Cardiac muscle cell (in vitro differentiated cells and primary cell): ENCODE measurements around the gene DUOX1. TPM values are rescaled to one million over a fixed set of nuclear protein-coding genes. Genes with fewer than 3 reads are reported as not detected.

Experiments used
- DNase-seq, 2 donors: peaks; one replicate each; pipeline versions ENCODE4 v3.0.0 to v3.0.0-alpha.2; 2010 to 2017; ENCODE audit warnings: low read depth in 1 of 2, low spot score in 1 of 2
- H3K27ac ChIP-seq: fragments of 200-600 bp; sonication (generic); 2 replicates; pipeline ENCODE4 v1.5.1; 2016
- H3K27me3 ChIP-seq: fragments of 200-600 bp; sonication (generic); 2 replicates; pipeline ENCODE4 v1.6.0; 2016; ENCODE audit warnings: control low read depth
- H3K36me3 ChIP-seq: fragments of 200-600 bp; sonication (generic); 2 replicates; pipeline ENCODE4 v1.5.1; 2016; ENCODE audit warnings: control low read depth
- H3K4me1 ChIP-seq: fragments of 200-600 bp; sonication (generic); 2 replicates; pipeline ENCODE4 v1.8.1; 2017; ENCODE audit warnings: low read depth, mild to moderate bottlenecking, mixed run types
- H3K4me3 ChIP-seq: fragments of 200-600 bp; sonication (generic); 2 replicates; pipeline ENCODE4 v1.5.1; 2016; ENCODE audit warnings: mild to moderate bottlenecking
- H3K9me3 ChIP-seq: fragments of 200-600 bp; sonication (generic); 2 replicates; pipeline ENCODE4 v1.5.1; 2017; ENCODE audit warnings: low read depth, mild to moderate bottlenecking, control low read depth
- polyA plus RNA-seq: library from polyadenylated mRNA; unstranded; fragments of >200 nt; fragmentation: Nextera tagmentation; extraction: Ambion mirVana; gene quantifications from 2 replicates; pipeline ENCODE4 v1.2.1, GENCODE V29; 2016
- total RNA-seq: library from RNA; depleted of rRNA; stranded (reverse); fragments of >200 nt; gene quantifications from 2 replicates; pipeline ENCODE4 v1.2.3, GENCODE V29; 2016
- TF ChIP-seq, protein P1 (sequence below): IDR thresholded peaks from 2 replicates; pipeline ENCODE4 v1.5.1; 2012; ENCODE audit warnings: low read depth, mild to moderate bottlenecking, low read length

Gene DUOX1
- total and polyA plus RNA-seq, 2 experiments from 2014 or later, result 0.45 to 6.2 TPM

DNA sequence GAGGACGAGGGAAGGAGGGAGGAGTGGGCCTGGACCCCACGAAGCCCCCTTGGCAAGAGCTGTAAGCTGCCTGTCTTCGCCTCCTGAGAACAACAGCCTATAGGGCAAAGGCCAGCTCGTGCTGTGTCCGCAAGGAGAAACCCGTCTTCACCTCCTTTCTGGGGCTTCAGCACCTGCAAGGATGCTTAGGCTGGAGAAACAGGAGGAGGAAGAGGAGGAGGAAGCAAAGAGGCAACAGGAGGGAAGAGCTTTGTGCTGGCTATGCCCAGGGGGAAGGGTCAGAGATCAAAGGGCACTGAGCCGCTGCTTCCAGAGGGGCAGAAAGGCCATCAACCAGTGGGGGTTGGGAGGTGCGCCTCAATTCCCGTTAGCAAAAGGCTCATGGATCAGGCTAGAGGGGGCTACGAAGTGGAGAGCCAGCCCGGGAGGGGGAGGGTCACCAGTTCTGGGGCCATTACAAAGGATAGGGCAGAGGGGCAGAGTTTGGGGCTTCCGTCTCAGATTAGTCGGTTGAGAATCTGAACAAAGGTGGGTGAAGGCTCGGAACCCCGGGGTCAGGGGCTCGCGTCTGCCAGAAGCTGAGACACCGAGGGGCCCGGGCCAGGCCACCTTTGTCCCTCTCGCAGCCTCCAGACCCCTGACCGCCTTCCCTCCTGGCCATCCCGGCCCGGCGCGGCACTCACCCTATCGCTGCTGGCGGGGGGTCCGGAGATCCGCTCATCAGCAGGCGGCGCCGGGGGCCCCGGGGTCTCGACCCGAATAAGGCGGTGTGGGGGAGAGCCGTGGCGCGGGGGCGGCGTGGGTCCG, 57.2 kb downstream of the DUOX1 start:
- Histone ChIP-seq H3K27ac (no peak overlapping the region), H3K36me3 (no peaks in the 10 kb centered on the region), H3K9me3 (no peaks in the 10 kb centered on the region), H3K4me1 (peaks cover 8% of the 10 kb centered on the region), H3K4me3 (peak overlapping the region; percentile 81), H3K27me3 (peaks cover 10% of the 10 kb centered on the region)
- TF ChIP-seq, protein P1, sequence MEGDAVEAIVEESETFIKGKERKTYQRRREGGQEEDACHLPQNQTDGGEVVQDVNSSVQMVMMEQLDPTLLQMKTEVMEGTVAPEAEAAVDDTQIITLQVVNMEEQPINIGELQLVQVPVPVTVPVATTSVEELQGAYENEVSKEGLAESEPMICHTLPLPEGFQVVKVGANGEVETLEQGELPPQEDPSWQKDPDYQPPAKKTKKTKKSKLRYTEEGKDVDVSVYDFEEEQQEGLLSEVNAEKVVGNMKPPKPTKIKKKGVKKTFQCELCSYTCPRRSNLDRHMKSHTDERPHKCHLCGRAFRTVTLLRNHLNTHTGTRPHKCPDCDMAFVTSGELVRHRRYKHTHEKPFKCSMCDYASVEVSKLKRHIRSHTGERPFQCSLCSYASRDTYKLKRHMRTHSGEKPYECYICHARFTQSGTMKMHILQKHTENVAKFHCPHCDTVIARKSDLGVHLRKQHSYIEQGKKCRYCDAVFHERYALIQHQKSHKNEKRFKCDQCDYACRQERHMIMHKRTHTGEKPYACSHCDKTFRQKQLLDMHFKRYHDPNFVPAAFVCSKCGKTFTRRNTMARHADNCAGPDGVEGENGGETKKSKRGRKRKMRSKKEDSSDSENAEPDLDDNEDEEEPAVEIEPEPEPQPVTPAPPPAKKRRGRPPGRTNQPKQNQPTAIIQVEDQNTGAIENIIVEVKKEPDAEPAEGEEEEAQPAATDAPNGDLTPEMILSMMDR, result no peak
- peak in 1 of 2 donors; percentile 45 for DNase-seq

- H3K4me3 ChIP-seq, result peak overlapping the region; percentile 81
- H3K36me3 ChIP-seq, result no peaks in the 10 kb centered on the region
- TF ChIP-seq, protein P1, result no peak
- no peak for DNase-seq
- H3K4me1 ChIP-seq, result peaks cover 8% of the 10 kb centered on the region
- H3K27me3 ChIP-seq, result peaks cover 10% of the 10 kb centered on the region
- no peak overlapping the region for H3K27ac ChIP-seq
- H3K9me3 ChIP-seq, result no peaks in the 10 kb centered on the region
Measured at GRCh38 chr15:45187578-45187893, 57.7 kb downstream of the DUOX1 start.

DNA sequence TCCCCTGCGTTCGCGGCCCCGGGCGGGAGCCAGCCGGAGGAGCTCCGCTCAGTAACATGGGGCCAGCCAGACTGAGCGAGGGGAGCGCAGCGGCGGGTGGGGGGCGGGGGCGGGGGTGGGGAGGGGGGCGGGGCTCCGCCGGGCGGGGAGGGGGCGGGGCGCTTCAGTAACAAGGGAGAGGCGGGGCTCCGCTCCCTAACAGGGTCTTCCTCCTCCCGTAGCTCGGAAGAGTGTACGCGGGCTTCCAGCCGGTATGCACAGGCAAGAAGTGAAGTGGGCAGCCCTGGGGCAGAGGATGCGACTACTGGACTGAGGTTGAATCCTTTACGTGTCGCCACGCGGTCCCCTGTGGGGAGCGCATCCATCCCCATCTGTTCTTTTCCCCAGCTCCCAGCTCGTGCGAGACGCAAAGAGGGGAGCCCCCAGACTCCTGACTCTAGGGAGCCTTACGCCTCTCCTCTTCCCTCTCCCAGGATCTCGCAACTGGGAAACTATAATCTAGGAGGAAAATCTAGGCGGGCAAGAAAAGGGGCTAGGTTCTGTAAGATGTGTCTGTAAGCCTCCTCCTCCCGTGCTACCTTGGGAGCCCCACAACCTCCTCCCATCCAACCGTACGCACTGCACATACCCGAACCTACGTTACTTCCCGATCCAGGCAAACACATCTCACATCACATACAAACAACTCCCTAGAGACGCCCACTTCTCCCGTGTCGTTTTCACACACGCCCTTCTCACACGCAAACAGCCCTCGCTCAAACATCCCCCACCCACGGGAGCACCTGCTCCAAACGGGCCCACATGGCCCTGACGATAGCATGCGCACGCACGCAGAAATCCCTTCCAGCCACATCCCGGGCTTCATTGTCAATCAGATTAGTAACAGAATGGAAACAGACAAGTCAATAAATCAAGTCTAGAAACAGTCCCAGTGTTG, 58.4 kb downstream of the DUOX1 start, which contains the start of gene SHF:
SHF (minus strand) TSS at position 73 of the 937 bp plus-strand sequence; CDS start at position 58, 15 bp downstream.
- Histone ChIP-seq H3K36me3 (no peaks in the 10 kb centered on the region), H3K9me3 (no peaks in the 10 kb centered on the region), H3K27ac (no peak within 1 kb of the TSS), H3K4me1 (peaks cover 8% of the 10 kb centered on the region), H3K4me3 (peak within 1 kb of the TSS; percentile 81), H3K27me3 (peaks cover 10% of the 10 kb centered on the region)
- TF ChIP-seq, protein P1, result no peak
- DNase-seq, result peak; percentile 67 to 92

DNA sequence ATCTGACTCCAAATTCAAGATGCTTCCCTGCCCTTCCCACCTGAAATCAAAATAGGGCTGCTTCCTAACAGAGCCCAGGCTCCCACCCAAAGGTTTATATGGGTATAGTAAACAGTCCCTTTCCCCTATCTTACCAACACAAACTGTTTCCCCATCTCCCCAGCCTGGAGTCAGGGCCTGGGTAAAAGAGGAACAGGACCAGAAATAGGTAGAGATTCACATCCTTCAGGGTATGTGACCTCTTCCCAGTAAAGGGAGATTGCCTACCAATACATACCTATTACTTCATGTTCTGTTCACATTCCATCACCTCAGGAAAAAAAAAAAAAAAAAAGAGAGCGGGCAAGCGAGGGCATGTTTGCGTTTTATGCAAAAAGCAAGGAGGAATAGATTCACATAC, 67.7 kb downstream of the DUOX1 start:
- TF ChIP-seq, protein P1, result no peak
- Histone ChIP-seq H3K27ac (no peak overlapping the region), H3K4me3 (peak overlapping the region; percentile 44)

DNA sequence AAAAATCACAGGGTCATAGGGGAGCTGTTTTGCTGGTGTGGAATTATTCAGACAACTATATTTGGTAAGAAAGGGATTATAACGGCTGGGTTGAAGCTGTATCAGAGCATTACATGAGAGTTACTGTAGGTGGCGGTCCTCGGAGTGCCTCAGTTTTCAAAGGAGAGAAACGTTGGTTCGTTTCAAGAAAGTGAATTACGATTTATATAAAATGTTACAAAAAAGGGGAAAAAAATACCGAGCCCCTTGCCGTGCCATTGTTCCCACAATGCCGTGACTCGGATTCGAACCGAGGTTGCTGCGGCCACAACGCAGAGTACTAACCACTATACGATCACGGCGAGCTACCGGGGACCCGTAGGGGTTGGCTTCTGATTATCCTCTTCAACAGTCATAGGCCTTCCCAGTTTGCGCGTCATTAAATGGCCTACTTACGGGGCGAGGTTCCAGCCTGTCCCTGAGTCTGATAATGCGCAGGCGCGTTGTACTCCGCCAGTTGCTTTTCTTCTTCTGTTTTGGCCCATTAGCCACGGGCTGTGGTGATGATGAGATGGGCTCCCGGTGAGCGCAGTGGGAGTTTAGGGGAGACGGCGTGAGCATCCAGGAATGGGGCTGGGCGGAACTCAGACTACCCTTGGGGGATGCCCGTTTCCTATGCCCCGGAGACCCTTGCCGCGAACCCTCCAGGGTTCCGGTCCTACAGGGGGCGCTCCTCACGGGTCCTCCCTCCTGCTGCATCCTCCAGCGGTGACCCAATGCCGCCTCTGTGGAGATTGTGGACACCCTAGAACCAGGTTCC, 68.7 kb downstream of the DUOX1 start:
- peak; percentile 95 to 98 for DNase-seq
- Histone ChIP-seq H3K36me3 (no peaks in the 10 kb centered on the region), H3K9me3 (no peaks in the 10 kb centered on the region), H3K27me3 (no peaks in the 10 kb centered on the region), H3K4me3 (peak overlapping the region; percentile 44), H3K27ac (peak overlapping the region; percentile 75), H3K4me1 (no peaks in the 10 kb centered on the region)
- TF ChIP-seq, protein P1, result peak; percentile 86

More for the DNA sequence above, 67.7 kb downstream of the DUOX1 start:
- H3K27me3 ChIP-seq, result no peaks in the 10 kb centered on the region
- no peak for DNase-seq
- H3K36me3 ChIP-seq, result no peaks in the 10 kb centered on the region
- no peaks in the 10 kb centered on the region for H3K4me1 ChIP-seq
- H3K9me3 ChIP-seq, result no peaks in the 10 kb centered on the region
